NCI-H446 treated with DMSO at 0.1 percent for 48 hours (cell line): ENCODE results near the gene CBLL1.

ENCODE experiments used
- DNase-seq: peaks from one replicate; lab custom pipeline; 2025; lab: John Stamatoyannopoulos, UW

CBLL1 gene

GRCh38 chr7:107744345-107744750 is 406 bp downstream of the CBLL1 start:
- no peak for DNase-seq

GRCh38 chr7:107746006-107746405 is 2.1 kb downstream of the CBLL1 start:
- DNase-seq = no peak

DNA sequence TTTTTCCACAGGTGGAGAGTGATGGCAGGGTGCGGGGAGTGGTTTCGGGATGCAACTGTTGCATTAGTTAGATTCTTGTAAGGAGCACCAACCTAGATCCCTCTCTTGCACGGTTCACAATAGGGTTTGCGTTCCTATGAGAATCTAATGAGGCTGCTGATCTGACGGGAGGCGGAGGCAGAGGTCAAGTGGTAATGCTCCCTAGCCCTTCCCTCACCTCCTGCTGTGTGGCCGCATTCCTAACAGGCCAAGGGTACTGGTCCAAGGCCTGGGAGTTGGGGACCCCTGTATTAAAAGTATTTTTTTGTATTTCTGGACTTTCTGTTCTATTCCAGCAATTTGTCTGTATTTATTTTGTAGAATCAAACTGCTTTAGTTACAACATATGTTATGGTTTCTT is 7.2 kb downstream of the CBLL1 start:
- no peak for DNase-seq

GRCh38 chr7:107754642-107755041 is 10.7 kb downstream of the CBLL1 start:
- no peak for DNase-seq

DNA sequence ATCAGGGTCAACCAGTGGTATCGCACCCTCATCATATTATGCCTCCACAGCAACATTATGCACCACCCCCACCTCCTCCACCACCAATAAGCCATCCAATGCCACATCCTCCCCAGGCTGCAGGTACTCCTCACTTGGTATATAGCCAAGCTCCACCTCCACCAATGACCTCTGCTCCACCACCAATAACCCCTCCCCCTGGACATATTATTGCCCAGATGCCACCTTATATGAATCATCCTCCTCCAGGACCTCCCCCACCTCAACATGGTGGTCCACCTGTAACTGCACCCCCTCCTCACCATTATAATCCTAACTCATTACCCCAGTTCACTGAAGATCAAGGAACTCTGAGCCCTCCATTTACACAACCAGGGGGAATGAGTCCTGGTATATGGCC is 14.7 kb downstream of the CBLL1 start:
- DNase-seq = no peak

GRCh38 chr7:107767391-107767790 is 23.4 kb downstream of the CBLL1 start:
- DNase-seq = no peak

DNA sequence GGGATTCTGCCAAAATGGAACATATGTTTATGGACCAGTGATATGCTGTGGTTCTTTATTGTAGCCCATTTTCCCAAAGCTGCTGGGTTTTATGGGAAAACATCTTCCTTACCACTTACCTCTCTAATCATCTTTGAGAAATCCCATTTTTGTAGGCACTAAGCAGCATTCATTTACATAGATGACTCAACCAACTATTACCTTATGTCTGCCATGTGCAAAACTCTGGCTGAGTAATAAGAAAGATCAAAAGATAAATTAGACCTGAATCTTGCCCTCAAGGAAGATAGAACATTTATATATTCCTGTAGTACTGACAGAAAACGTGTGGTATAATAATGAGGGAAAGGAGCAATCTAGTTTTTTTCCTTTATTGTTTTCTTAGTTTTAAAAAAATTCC is 24.3 kb downstream of the CBLL1 start:
- DNase-seq = no peak

DNA sequence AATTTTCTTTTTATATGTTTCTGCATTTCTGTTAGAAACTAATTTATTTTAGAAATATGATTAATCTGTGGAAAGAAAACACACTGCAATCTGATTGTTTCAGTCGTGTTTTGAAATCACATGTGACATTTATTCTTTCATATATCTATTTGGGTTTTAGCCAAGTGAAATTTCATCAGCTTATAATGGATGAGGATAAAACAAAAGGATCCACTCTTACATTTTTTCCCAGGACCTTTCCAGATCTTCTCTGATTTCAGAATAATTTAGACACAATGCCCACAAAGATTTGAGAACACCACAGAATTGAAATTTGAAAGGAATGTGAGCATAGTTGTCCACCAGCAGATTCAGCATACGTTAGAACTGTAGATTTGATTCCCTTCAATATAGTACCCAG is 29.1 kb downstream of the CBLL1 start:
- no peak for DNase-seq

GRCh38 chr7:107777702-107778101 is 33.8 kb downstream of the CBLL1 start:
- no peak for DNase-seq

DNA sequence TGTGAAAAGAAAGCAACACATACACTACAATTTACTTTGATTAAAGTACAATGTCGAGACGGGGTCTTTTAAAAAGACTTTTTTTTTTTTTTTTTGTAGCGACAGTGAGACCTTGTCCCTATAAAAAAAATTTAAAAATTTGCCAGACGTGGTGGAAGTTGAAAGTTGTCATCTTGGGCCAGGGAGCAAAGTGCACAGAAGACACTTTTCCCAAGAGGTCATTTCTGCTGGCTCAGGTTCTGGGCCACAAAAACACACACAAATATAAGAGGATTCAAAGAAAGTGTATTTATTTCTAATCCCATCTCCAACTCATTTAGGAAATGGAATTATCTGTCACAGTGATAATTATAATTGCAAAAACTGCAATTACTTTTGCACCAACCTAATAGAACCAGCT is 34.3 kb downstream of the CBLL1 start:
- no peak for DNase-seq

GRCh38 chr7:107779647-107780099 is 35.7 kb downstream of the CBLL1 start:
- DNase-seq = no peak

- no peak for DNase-seq
Measured at GRCh38 chr7:107782374-107782773, 38.4 kb downstream of the CBLL1 start.

DNA sequence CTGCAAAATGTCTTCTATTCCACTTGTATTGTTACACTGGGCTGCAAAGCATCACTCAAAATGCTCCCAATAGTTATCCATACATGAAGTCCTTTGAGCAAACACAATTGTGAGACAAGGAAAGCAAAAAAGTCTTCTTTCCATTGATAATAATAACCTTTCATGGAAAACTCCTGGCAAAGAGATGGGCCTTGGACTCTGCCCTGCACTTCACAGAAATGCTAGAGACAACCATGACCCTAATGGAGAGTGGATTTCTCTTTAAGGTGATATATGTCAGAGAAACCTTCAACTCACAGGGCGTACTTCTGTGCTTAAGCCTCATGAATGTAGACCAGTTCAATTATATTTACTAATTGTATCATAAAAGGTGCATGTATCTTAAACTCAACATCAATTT is 39.7 kb downstream of the CBLL1 start:
- DNase-seq = no peak

- DNase-seq = no peak
Measured at GRCh38 chr7:107785170-107785569, 41.2 kb downstream of the CBLL1 start.

DNA sequence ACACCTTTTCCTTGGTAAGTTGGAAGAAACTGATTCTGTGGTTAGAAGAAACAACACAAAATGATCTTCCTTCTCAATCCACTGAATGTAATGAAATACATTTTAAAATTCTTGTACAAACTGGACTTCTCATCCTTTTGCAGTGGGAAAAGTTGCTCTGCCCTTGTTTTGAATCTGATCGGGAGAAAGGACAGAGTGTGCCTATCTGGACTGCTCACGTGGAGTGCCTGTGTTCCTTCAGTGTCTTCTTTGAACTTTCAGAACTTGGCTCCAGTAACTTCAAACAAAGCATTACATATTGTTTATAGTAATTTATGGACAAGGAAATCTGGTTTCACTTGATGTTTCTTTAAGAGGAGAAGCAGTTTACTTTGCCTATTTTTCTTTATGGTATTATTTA is 42.0 kb downstream of the CBLL1 start:
- DNase-seq = no peak

DNA sequence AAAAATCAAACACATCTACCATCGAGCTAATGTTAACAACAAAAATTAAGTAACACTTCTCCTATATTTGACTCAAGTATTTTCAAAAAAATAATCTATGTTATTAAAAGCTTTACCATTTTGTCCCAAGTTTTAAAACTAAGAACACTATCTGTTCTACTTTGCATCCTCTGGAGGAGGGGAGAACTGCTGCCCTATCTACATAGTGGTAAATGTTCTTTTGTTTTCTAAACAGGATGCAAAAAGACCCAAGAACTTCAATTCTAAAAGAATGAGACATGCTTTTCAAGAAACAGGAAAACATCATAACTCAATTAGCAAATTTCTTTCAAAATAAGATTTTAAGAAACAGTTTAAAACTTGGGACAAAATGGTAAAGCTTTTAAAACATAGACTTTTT is 44.3 kb downstream of the CBLL1 start:
- DNase-seq = no peak

GRCh38 chr7:107788662-107789061 is 44.7 kb downstream of the CBLL1 start:
- no peak for DNase-seq

GRCh38 chr7:107789647-107790046 is 45.7 kb downstream of the CBLL1 start:
- no peak for DNase-seq

- DNase-seq = no peak
Measured at GRCh38 chr7:107792364-107792763, 48.4 kb downstream of the CBLL1 start.

DNA sequence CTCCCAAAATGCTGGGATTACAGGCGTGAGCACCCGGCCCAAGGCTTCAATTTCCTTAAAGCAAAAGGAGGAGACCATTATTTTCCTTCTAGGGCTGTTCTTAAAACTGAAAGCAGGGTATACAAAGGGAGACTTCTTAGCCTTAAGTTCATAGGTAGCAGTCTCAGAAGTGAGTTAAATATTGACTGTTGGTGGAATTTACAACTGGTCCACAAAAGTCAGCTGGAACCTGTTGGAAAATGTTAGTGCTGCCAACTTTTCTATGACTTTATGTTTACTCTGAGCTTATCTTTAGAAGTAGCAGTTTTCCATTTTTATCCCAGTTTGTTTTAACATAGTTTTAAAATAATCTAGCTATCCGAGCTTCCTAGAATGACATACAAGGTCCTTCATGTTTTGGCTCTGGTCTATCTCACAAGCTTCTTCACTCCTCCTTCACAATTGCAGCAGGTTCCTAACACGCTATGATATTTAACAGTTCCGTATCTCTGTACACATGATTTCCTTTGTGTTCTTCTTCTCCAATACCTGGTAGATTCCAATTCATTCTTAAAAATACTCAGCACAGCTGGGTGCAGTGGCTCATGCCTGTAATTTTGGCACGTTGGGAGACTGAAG is 55.8 kb downstream of the CBLL1 start:
- no peak for DNase-seq

DNA sequence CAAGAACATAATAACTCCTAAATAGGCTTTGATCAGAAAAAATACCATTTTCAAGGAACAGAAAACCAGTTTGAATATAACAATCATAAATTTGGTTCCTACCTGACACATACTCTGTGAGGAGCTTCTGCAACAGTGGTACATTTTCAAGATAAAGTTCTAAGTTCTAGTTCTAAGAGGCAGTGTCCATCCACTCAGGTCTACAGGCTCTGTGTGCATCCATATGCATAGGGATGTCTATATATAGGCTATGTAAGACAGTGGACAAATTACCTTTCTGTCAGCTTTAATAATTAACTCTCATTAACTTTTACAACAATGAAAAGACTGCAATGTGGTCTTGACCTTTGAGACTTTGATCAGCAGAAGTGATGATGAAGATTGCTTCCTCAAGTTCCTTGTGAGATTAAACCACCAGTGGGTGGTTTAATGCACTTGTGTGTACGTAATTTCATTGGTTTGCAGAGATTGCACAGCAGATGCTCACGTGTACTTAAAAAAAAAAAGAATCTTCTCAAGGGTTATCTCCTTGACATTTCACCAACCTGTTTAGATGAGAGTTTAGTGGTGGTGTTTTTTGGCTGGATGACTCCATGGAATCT is 59.2 kb downstream of the CBLL1 start, which contains the start of gene SLC26A3:
SLC26A3 (minus strand) TSS at position 215 of the 602 bp plus-strand sequence. CDS start 8,714 bp downstream, outside the sequence.
- DNase-seq = no peak

DNA sequence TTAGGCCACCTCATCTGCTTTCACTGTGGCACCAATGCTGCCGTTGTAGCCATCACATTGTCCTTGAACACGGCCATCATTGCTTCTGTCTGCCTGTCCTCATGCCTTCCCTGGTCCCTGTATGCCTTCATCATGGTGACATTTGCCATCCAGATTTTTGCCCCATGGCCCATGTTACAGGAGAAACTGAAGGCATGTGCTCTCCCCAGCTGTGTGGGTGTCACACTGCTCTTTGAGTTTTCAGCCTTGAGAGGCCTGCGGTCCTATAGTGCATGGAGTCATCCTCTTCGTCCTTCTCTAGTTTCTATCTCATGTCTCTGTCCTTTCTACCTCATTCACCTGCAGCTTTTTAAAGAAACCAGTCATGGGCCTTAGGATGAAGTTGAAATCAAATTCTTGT is 65.2 kb downstream of the CBLL1 start:
- DNase-seq = no peak

GRCh38 chr7:107810626-107811025 is 66.7 kb downstream of the CBLL1 start:
- no peak for DNase-seq
